HG03378 (cell line): ENCODE data around the gene MAN2B2.
"Not testable (repeated sequence)": the region's sequence is repeated elsewhere in the genome, so short reads cannot be mapped to it uniquely, and the experiment has no call there.

ENCODE experiments used
- ATAC-seq: cut with Tn5 transposase; IDR thresholded peaks from one replicate; pipeline ENCODE4 v1.9.1; 2021; ENCODE audit warnings: mild to moderate bottlenecking, moderate library complexity; ENCODE audit not compliant: unreplicated experiment

Gene MAN2B2

DNA sequence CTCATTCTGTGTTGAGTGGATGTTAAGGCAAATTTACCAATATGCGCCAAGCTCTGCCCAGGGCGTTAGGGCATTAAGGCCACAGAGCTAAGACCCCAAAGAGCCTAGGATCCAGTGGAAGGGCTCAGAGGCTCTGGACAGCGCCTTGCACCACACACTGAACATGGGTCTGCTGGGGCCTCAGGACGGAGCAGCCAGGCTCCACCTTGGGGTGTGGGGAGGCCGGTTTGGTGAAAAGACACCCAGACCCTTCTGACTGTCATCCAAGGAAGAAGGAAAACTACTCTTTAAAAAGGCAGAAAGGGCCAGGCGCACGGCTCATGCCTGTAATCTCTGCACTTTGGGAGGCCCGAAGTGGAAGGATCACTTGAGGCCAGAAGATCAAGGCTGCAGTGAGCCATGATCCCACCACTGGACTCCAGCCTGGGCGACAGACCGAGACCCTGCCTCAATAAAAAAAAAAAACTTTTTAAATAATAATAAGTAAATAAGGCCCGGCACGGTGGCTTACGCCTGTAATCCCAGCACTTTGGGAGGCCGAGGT is 64.2 kb downstream of the MAN2B2 start:
- no peak for ATAC-seq

DNA sequence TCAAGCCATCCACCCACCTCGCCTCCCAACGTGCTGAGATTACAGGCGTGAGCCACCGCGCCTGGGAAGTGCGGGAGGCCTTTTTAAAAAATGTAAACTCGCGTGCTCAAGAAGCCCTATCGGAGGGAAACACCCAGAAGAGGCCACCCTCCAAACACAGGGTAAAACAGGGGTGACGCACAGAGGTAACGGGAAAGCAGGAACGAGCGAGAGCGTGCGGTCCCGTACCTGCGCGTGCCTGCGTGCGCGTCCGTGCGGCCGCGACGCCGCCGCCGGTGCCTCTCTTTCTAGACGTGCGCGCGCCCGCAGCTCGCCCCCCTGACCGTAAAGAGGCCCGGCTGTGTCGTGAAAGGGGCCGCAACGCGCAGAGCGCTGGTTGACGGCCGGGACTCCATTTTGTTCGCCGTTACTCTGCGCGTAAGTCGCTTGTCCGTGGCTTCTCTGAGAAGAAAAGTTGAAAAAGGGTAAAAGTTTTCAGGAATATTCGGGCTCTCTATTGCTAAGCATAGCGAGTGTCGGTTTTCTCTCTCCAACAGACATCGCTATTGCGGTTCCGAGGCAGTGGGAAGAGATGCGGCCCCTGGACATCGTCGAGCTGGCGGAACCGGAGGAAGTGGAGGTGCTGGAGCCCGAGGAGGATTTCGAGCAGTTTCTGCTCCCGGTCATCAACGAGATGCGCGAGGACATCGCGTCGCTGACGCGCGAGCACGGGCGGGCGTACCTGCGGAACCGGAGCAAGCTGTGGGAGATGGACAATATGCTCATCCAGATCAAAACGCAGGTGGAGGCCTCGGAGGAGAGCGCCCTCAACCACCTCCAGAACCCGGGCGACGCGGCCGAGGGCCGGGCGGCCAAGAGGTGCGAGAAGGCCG is 65.5 kb downstream of the MAN2B2 start, which contains the start of gene MRFAP1:
TSS of gene MRFAP1 (plus strand) at position 394 of the 872 bp plus-strand sequence. CDS start at position 572, 178 bp downstream.
- ATAC-seq, result peak; percentile 78

DNA sequence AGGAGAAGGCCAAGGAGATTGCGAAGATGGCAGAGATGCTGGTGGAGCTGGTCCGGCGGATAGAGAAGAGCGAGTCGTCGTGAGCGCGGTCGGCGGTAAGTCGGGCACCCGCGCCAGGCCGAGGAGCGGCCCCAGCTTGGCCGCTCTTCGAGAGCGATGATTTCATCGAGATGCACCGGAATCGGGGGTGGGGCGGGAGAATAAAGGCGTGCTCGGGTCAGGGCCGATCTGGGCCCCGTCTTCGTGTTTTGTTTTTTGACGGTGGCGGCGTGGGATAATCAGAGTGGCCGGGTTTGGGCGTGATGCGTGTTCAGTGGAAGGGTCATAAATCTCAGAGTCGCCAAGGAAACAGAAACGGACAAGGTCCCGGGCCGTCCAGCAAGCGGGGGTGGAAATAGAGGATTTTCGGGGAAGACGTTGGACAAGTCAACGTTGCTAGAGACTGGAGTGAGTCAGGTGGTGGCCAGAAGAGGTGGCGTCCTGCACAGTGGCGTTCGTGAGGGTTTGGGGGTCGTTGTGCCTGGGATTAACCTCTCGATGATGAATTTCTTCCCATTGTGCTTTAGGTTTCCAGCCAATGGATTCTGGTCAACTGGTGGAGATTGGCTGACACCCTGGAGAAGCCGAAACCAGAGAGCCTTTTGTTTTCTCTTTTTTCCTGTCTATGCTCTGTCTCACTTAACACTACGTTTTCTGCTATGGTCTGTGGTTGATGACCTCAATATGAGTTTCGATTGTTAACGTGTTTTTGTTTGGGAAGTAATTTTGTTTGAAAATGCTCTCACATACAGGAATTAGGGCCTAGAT is 66.4 kb downstream of the MAN2B2 start:
- peak; percentile 35 for ATAC-seq

DNA sequence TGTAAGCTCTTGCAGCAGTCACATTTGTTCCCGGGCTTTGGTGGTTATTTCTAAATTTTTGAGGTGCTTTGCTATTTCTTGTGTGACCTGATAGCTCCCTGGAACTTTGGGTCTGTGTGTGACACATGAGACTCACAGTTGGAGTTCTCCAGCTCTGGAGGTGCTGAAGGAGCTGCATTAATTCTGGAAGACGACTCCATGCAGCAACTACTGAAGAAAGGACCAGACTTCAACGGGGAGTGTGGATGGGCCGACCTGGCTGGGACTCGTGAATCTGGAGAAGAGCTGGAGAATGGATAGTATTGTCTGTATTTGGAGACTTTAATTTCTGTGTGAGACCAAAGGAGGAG is 67.0 kb downstream of the MAN2B2 start:
- ATAC-seq, result no peak

DNA sequence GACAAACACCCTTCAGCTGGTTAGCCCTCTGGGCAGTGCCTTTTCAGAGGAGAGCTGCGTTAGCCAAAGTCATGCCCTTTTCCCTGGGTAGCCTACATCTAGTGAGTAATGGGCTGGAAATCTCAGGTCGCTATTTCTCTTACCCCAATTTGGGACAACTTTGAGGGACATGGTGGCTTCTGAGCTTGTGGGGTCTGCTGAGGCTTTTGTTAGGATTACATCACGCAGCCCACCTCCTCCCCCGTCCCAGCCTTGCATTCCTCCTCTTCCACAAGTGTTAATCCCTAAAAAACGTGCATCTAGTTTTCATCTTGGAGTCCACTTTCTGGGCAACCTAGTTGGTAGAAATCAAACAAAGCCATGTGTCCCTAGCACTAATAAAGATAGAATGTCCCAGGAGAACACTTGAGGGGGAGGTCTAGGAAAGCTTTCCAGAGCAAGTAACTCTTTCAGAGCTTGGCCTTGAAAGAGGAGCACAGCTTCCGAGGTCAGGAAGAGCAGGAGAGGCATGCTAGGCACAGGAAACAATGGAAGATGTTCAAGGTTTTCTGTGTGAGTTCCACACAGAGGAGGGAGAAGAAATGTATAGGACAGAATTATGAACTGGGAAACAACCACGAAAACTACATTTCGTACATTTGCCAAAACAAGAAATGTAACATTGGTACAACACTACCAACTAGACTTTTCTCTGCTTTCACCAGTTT is 68.3 kb downstream of the MAN2B2 start:
- ATAC-seq, result no peak

DNA sequence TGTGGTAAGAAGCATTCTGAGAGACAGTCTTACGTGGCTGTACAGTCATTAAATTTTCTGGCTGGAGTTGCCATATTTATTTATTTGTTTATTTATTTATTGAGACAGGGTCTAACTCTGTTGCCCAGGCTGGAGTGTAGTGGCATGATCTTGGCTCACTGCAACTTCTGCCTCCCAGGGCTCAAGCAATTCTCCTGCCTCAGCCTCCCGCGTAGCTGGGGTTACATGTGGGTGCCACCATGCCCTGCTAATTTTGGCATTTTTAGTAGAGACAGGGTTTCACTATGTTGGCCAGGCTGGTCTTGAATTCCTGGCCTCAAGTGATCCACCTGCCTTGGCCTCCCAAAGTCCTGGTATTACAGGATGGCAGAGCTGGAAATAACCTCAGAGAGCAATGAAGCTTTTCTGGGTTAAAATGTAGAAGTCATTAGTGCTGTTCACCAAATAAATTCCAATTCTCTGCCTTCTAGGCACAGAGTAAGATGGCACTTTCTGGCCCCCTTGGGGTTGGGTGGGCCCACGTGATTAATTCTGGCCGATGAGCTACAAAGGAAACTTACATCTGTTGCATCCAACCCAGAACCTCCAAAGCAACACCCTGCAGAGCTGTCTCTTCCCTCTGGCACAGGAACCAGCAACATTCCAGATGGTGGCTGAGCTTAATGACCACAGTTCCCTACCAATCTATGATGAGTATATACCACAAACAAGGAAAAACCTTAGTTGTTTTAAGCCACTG is 70.0 kb downstream of the MAN2B2 start:
- no peak for ATAC-seq

- no peak for ATAC-seq
Observed at GRCh38 chr4:6647169-6647568, 72.2 kb downstream of the MAN2B2 start.

GRCh38 chr4:6647582-6648230 is 72.7 kb downstream of the MAN2B2 start:
- ATAC-seq, result no peak

DNA sequence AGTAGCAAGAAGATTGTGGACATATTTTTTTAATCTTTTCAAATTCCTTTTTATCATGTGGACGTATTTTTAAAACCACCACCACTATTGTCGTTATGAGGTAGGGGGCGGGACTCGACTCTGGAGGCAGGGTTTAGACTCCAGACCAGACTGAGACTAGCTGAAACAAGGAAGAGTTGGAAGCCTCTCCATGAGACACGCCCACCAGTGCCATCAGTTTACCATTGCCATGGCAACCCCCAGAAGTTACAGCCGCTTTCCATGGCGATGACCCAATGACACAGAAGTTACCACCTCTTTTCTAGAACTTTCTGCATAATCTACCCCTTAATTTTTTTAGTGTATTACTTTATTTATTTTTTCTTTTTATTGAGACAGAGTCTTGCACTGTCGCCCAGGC is 74.2 kb downstream of the MAN2B2 start:
- ATAC-seq, result no peak

DNA sequence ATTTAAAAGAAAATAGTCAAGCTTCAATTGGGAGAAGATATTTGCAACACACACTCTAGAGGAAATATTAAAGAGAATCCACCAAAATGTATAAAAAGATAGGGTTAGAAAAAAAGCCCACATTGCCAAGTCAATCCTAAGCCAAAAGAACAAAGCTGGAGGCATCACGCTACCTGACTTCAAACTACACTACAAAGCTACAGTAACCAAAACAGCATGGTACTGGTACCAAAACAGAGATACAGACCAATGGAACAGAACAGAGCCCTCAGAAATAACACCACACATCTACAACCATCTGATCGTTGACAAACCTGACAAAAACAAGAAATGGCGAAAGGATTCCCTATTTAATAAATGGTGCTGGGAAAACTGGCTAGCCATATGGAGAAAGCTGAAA is 79.2 kb downstream of the MAN2B2 start:
- ATAC-seq, result not testable (repeated sequence)

DNA sequence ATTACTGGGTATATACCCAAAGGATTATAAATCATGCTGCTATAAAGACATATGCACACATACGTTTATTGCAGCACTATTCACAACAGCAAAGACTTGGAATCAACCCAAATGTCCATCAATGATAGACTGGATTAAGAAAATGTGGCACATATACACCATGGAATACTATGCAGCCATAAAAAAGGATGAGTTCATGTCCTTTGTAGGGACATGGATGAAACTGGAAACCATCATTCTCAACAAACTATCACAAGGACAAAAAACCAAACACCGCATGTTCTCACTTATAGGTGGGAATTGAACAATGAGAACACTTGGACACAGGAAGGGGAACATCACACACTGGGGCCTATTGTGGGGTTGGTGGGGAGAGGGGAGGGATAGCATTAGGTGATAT is 80.3 kb downstream of the MAN2B2 start:
- ATAC-seq, result not testable (repeated sequence)

GRCh38 chr4:6655924-6656323 is 80.9 kb downstream of the MAN2B2 start:
- no peak for ATAC-seq

DNA sequence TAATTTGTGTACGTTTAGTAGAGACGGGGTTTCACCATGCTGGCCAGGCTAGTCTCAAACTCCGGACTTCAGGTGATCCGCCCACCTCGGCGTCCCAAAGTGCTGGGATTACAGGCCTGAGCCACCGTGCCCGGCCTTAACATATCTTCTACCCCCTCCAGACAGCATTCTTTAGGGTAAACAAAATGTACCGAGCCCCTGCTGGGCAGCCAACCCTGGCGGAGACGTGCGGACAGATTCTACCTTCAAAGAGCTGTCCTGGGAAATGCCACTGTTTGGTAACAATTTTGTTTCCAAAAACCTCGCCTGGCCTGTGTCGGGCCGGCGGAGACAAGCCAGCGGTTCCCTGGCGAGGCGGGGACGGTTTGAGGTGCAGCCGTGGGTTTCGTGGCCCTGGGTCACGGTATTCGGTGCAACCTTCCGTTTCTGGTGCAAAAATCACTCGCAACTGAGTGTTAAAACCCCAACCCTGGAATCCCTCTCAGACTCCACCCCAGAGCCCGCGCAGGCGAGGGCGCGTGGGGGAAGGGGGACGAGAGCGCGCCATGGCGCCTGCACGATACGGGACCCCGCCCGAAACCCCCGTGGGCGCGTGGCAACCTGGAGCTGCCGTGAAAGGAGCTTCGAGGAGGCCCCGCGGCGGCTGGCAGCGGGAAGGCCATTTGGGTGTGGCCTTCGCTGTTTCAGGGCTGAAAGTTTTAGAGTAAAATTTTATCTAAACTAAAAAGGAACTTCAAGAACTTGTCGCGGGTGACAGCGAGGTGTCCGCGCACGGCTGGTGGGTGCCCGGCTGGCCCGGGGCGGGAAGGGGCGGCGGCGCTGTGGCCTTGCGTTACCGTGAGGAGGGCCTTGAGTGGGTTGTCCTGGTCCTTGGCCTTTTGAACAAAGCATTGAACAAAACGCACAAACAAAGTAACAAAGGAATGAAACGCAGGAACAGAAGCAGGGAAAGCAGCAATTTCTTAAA is 82.5 kb downstream of the MAN2B2 start:
- ATAC-seq, result no peak

GRCh38 chr4:6658209-6658595 is 83.2 kb downstream of the MAN2B2 start:
- no peak for ATAC-seq

- ATAC-seq, result no peak
Observed at GRCh38 chr4:6658597-6659075, 83.6 kb downstream of the MAN2B2 start.

DNA sequence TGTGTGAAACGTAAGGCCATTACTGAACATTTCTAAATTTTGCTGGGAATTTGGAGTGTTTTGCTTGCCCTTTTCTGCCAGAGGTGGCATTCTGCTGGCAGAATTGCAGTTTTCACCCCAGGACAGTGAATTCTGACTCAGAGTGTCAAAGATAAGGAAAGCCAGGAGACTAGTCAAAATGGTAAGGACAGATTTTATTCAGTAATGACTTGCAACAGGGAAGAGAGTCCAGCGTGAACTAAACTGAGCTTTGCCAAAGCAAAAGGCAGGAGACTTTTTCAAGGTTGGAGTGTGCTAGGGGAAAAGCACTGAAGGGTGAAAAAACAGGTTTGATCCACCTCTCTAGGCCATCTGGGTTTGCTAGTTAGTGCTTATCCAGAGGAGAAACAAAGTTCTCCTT is 84.9 kb downstream of the MAN2B2 start:
- no peak for ATAC-seq

DNA sequence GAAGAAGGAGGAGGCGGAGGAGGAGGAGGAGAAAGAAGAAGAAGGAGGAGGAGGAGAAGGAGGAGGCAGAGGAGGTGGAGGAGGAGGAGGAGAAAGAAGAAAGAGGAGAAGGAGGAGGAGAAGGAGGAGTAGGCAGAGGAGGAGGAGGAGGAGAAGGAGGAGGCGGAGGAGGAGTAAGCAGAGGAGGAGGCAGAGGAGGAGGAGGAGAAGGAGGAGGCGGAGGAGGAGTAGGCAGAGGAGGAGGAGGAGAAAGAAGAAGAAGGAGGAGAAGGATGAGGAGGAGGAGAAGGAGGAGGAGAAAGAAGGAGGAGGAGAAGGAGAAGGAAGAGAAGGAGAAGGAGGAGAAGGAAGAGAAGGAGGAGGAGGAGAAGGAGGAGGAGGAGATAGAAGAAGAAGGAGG is 85.4 kb downstream of the MAN2B2 start:
- ATAC-seq, result no peak

- ATAC-seq, result no peak
Observed at GRCh38 chr4:6662591-6662990, 87.6 kb downstream of the MAN2B2 start.
